GM18519 (cell line): Measurements from ENCODE around the gene TOP2A.

ENCODE experiments used
- ATAC-seq: cut with Tn5 transposase; IDR thresholded peaks from one replicate; pipeline ENCODE4 v1.9.1; 2021; ENCODE audit warnings: mild to moderate bottlenecking, moderate library complexity; ENCODE audit not compliant: unreplicated experiment, low FRiP score

The TOP2A gene

GRCh38 chr17:40417609-40418427 is at the start of gene TOP2A:
Gene TOP2A (minus strand): TSS chr17:40417896. CDS start chr17:40417791, 105 bp downstream.
- ATAC-seq = peak; percentile 93

GRCh38 chr17:40467281-40467867 is 49.7 kb upstream of the TOP2A start:
- no peak for ATAC-seq

- no peak for ATAC-seq
Measured at GRCh38 chr17:40466298-40466971, 48.7 kb upstream of the TOP2A start.

- no peak for ATAC-seq
Measured at GRCh38 chr17:40464392-40464855, 46.7 kb upstream of the TOP2A start.

GRCh38 chr17:40463122-40463550 is 45.4 kb upstream of the TOP2A start:
- no peak for ATAC-seq

GRCh38 chr17:40462343-40463121 is 44.8 kb upstream of the TOP2A start:
- no peak for ATAC-seq

GRCh38 chr17:40461732-40462342 is 44.1 kb upstream of the TOP2A start:
- ATAC-seq = no peak

- no peak for ATAC-seq
Measured at GRCh38 chr17:40460968-40461731, 43.5 kb upstream of the TOP2A start.

- ATAC-seq = no peak
Measured at GRCh38 chr17:40460604-40460967, 42.9 kb upstream of the TOP2A start.

GRCh38 chr17:40459636-40460603 is 42.2 kb upstream of the TOP2A start:
- ATAC-seq = no peak

GRCh38 chr17:40458851-40459482 is 41.3 kb upstream of the TOP2A start:
- ATAC-seq = no peak

GRCh38 chr17:40457964-40458791 is 40.5 kb upstream of the TOP2A start:
- ATAC-seq = no peak

GRCh38 chr17:40457369-40457768 is 39.7 kb upstream of the TOP2A start:
- ATAC-seq = no peak

- ATAC-seq = no peak
Measured at GRCh38 chr17:40456396-40456951, 38.8 kb upstream of the TOP2A start.

- ATAC-seq = no peak
Measured at GRCh38 chr17:40454613-40454995, 36.9 kb upstream of the TOP2A start.

GRCh38 chr17:40453881-40454612 is 36.4 kb upstream of the TOP2A start:
- no peak for ATAC-seq
